Measurements from ENCODE around the gene GNAQ.

GNAQ gene

GRCh38 chr9:78031893-78032729 lies 500 bp upstream of the GNAQ start:
- DNase-seq (ENCODE audit: low read depth in 2 of 3, low spot score in 2 of 3), result peak; percentile 31 to 34 (median 33)

- DNase-seq (ENCODE audit: low read depth in 2 of 3, low spot score in 2 of 3), result peak; percentile 33 to 45 (median 35)
Observed at GRCh38 chr9:78030553-78031443, 813 bp downstream of the GNAQ start.

DNA sequence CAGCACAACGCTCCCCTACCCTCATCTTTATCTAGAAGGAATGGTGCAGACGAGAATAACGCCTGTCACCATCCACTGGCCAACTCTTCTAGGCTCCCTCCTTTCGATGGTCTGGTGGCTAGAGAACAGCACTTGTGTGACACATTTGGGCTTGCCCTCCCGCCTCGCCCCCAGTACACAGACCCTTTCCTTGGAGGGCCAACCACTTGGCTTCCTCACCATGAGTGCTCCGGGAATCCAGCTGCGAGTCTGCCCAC lies 1.4 kb downstream of the GNAQ start:
- DNase-seq (ENCODE audit: low read depth in 2 of 3, low spot score in 2 of 3), result peak in 1 of 3 experiments; percentile 10

- no peak for DNase-seq (ENCODE audit: low read depth in 2 of 3, low spot score in 2 of 3)
Observed at GRCh38 chr9:78029551-78030295, 1.9 kb downstream of the GNAQ start.

DNA sequence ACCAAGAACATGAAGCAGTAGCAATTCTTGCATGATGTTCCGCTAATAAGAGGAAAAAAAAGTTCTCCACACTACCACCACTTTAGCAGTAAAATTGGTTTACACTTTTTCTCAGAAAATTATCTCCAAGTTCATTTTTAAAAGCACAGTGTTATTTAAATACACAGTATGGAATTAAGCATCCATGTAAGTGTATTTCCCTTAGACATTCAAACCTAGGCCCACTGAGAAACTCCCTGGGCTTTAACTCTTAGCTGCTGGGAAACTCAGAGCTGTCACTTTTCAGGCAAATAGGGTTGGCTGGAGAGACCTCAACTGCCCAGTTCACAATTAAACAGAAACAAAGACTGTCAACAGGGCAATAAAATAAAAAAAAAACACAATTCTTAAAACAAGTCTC lies 2.7 kb downstream of the GNAQ start:
- no peak for DNase-seq (ENCODE audit: low read depth in 2 of 3, low spot score in 2 of 3)

DNA sequence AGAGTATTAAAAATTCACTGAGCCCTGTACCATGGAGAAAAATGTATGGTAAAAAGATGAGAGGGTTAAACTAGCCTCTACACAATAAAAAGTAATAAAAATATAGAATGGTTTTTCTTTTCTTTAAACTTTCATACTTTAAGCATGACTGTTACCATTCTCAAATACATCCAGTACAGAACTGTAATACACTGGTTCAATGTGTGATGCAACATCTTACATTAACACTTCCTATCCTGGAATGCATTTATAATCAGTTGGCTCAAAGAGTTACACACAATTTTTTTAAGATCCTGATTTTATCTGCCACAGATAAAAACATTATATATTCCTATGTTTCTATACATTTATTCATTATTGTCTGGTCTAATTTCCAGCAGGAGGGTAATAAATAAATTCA lies 4.7 kb downstream of the GNAQ start:
- no peak for DNase-seq (ENCODE audit: low read depth in 2 of 3, low spot score in 2 of 3)

GRCh38 chr9:78026416-78026815 lies 5.2 kb downstream of the GNAQ start:
- DNase-seq (ENCODE audit: low read depth in 2 of 3, low spot score in 2 of 3), result no peak

DNA sequence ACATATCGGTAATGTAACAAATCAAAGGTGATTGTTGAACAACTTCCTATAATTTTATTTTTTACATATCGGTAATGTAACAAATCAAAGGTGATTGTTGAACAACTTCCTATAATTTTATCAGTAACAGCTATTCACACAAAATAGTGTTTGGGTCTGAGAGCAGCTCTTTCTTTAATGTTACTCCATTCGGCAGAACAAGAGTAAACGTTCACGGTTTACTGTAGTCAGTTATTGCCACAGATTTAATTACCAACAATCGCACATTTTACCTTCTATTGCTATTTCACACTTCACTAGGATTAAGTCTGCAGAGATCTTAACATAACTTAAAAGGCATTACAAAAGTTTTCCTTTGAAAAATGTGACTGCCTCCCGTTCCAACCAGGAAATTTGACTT lies 6.4 kb downstream of the GNAQ start:
- no peak for DNase-seq (ENCODE audit: low read depth in 2 of 3, low spot score in 2 of 3)

GRCh38 chr9:78023003-78023741 lies 8.4 kb downstream of the GNAQ start:
- no peak for DNase-seq (ENCODE audit: low read depth in 2 of 3, low spot score in 2 of 3)

GRCh38 chr9:78021697-78022096 lies 9.9 kb downstream of the GNAQ start:
- DNase-seq (ENCODE audit: low read depth in 2 of 3, low spot score in 2 of 3), result no peak

DNA sequence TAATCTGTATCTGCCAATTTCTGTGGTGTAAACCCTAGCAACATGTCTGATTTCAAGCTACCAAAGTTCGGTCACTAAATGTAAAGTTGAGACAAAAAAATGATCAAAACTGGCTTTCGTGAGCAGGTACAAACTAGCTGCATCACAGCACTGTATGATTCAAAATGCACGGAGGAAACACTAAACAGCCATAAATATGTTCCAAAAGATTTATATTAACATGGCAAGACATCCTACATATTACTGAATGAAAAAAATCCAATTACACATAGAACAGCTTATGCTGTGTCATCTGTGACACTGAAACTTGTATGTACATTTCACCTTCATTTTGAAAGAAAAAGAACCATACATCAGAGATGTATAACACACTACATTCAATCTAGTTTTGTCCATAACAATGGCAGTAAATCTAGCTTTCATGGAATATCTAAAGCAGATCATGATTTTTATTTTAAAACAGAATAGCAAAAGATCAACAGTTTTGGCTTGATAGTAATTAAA lies 14.4 kb downstream of the GNAQ start:
- DNase-seq (ENCODE audit: low read depth in 2 of 3, low spot score in 2 of 3), result no peak

DNA sequence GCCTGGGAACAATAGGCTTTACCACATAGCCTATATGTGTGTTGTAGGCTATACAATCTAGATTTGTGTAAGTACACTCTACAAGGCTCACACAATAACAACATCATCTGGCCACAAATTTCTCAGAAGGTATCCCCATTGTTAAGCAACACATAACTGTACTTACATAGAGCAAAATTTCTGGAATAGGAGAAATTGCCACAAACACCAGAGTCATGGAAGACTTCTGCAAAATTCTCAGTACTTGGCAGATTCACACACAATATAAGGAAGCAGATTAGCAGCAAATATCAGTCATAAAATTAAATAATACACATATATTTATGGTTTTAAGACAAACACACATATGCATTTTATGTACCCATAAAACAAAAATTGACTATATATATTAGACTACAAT lies 16.4 kb downstream of the GNAQ start:
- DNase-seq (ENCODE audit: low read depth in 2 of 3, low spot score in 2 of 3), result no peak

DNA sequence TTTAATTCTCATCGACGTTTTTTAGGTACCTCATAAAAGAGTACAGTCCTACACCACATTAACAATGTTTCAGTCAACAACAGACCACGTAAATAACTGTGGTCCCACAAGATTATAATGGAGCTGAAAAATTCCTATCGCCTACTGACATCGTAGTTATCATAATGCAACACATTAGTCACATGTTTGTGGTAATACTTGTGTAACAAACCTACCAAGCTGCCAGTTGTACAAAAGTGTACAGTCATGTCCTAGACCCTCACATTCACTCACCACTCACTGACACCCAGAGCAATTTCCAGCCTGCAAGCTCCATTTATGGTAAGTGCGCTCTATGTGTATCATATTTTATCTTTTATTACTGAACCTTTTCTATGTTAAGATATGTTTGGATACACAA lies 16.8 kb downstream of the GNAQ start:
- DNase-seq (ENCODE audit: low read depth in 2 of 3, low spot score in 2 of 3), result no peak

- DNase-seq (ENCODE audit: low read depth in 2 of 3, low spot score in 2 of 3), result no peak
Observed at GRCh38 chr9:78013934-78014333, 17.7 kb downstream of the GNAQ start.

DNA sequence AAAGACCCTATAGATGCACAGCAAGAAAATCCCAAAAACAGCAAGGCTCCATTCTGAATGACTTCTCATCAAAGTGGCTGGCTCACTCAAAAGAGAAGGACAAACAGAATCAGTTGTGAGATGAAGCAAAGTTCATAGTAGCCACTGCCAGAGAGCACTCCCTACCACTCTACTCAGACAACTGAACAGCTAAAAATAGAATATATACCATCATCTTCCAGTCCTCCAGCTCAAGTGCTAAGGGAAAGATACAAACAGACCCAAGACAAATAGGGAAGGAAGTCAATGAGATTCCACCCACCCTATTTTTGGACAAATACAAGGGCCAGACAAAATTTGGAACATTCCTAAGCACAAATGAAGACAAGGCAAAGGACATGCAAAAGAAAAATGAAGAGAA lies 20.6 kb downstream of the GNAQ start:
- no peak for DNase-seq (ENCODE audit: low read depth in 2 of 3, low spot score in 2 of 3)

DNA sequence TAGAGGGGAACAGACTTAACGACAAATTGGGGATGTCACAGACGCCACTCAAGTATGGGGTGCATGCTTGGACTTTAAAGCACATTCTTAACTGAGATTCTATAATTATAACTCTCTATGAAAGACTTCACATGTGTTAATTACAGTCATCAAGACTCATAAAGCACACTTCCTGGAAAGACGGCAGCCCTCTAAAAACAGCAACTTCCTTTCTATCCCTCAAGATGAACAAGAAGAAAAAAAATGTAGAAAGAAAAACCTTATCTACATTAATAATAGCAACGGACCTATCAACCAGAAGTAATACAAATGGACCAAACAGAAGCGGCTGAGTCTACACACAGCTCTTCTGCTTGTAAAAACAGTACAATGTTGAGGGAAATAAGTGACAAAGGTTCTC lies 21.2 kb downstream of the GNAQ start:
- DNase-seq (ENCODE audit: low read depth in 2 of 3, low spot score in 2 of 3), result no peak

DNA sequence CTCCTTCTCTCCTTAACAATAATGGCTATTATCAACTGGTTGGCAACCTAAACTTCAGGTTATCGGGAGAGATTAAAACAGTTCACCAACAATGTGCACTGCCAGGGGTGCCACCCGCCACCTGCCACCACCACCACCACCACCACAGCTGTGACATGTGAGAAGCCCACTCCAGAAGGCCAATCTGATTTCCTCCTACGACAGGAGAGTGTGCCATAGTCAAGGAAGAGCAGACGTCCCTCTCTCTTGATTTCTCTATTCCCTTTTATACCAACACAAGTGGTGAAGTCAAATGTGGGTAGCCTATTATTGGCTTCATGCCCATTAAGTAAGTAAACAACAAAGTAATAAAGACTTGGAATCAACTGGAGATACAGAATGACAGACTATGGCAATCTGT lies 22.4 kb downstream of the GNAQ start:
- DNase-seq (ENCODE audit: low read depth in 2 of 3, low spot score in 2 of 3), result no peak

- no peak for DNase-seq (ENCODE audit: low read depth in 2 of 3, low spot score in 2 of 3)
Observed at GRCh38 chr9:78006734-78007133, 24.9 kb downstream of the GNAQ start.

DNA sequence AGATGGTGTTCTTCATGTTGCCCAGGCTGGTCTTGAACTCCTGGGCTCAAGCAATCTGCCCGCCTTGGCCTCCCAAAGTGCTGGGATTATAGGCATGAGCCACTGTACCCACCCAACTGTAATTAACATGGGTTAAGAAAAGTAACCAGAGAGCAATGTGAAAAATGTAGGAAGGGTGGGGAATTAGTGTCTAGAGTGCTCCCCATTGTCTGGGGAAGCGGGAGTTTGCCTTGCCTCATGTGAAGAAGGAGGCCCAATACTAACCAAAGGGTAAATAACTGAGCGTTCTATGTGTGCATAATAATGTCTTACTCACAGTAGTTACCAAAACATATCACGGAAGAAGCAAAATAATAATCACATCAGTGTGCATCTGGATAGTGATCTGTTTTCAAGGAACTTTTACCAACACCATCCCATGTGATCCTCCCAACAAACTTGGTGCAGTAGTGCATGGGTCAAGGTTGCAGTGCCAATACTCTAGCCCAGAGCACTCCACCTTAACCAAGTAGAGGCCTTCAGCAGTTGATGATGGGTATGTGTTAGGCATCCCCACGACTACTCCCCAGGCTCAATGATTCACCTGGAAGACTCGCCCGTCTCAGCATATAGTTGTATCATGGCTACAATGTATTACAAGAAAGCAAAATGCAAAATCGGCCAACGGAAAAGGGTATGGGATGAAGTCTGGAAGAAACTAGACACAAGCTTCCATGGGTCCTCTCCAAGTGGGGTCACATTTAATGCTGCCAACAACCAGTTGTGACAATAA lies 26.2 kb downstream of the GNAQ start:
- no peak for DNase-seq (ENCODE audit: low read depth in 2 of 3, low spot score in 2 of 3)
